GM12801 (cell line): ENCODE measurements around the gene CHCHD6.

ENCODE experiments used
- CTCF ChIP-seq: IDR thresholded peaks from one replicate; pipeline ENCODE4 v1.5.1; 2011; ENCODE audit warnings: control low read depth; ENCODE audit not compliant: insufficient read length; ENCODE audit errors: extremely low read depth

Gene CHCHD6

GRCh38 chr3:126924458-126924857 lies 220.4 kb downstream of the CHCHD6 start:
- TF ChIP-seq CTCF: no peak

- no peak for TF ChIP-seq CTCF
Measured at GRCh38 chr3:126925411-126926171, 221.6 kb downstream of the CHCHD6 start.

GRCh38 chr3:126926684-126927400 lies 222.8 kb downstream of the CHCHD6 start:
- no peak for TF ChIP-seq CTCF

- TF ChIP-seq CTCF: no peak
Measured at GRCh38 chr3:126927401-126927750, 223.3 kb downstream of the CHCHD6 start.

GRCh38 chr3:126927846-126928245 lies 223.8 kb downstream of the CHCHD6 start:
- TF ChIP-seq CTCF: no peak

- TF ChIP-seq CTCF: no peak
Measured at GRCh38 chr3:126928921-126929474, 225.0 kb downstream of the CHCHD6 start.

GRCh38 chr3:126930936-126931600 lies 227.0 kb downstream of the CHCHD6 start:
- TF ChIP-seq CTCF: no peak
